Panc1 (cell line): Measurements from ENCODE around the gene EPGN. TPM values are rescaled to one million over a fixed set of nuclear protein-coding genes. Genes with fewer than 3 reads are reported as not detected.
A peak's percentile ranks its signal among the peaks of the same experiment; 100 is the strongest.

Source experiments
- ATAC-seq: fragments of 200-7000 bp; cut with Tn5 transposase; 2 replicates; pipeline ENCODE4 v1.9.1; 2020; ENCODE audit warnings: mild to moderate bottlenecking, moderate library complexity
- BruUV-seq: library from RNA; stranded (reverse); fragments of 400-500 nt; replicated peaks from 2 replicates; lab custom pipeline; 2021; lab: Mats Ljungman, UMichigan
- CTCF ChIA-PET: fragments of 300-600 bp; sonication (Branson Sonifier 250); formaldehyde crosslinking; loops from one replicate; lab custom pipeline; 2022; ENCODE audit warnings: antibody characterized with exemption; lab: Charles Lee
- POLR2A ChIA-PET: fragments of 300-600 bp; sonication (Branson Sonifier 250); formaldehyde crosslinking; loops from one replicate; lab custom pipeline; 2022; ENCODE audit warnings: antibody characterized with exemption; lab: Charles Lee
- DNase-seq: peaks from one replicate; pipeline ENCODE4 v3.0.0-alpha.2; 2010; ENCODE audit warnings: low read depth, low spot score
- H3K27ac ChIP-seq: 2 replicates; pipeline ENCODE4 v1.5.1; 2011; ENCODE audit warnings: mild to moderate bottlenecking, low read length, inconsistent platforms
- H3K27me3 ChIP-seq: fragments of 200-500 bp; sonication (Bioruptor generic); 2 replicates; pipeline ENCODE4 v1.6.0; 2014; ENCODE audit warnings: low read length, inconsistent platforms; ENCODE audit not compliant: control insufficient read depth, insufficient read depth
- H3K36me3 ChIP-seq: fragments of 200-500 bp; sonication (Bioruptor generic); 2 replicates; pipeline ENCODE4 v1.5.1; 2014; ENCODE audit warnings: inconsistent platforms, mild to moderate bottlenecking, low read length, moderate library complexity; ENCODE audit not compliant: control insufficient read depth, insufficient read depth
- H3K4me1 ChIP-seq: 2 replicates; pipeline ENCODE4 v1.5.1; 2011; ENCODE audit warnings: inconsistent platforms, mild to moderate bottlenecking, low read length, moderate library complexity; ENCODE audit not compliant: control insufficient read depth, insufficient read depth
- H3K4me3 ChIP-seq, 2 experiments: 2 replicates each; pipeline ENCODE4 v1.5.1; 2011 to 2012; ENCODE audit warnings: low read depth in 2 of 2, low read length in 2 of 2, mild to moderate bottlenecking in 2 of 2, inconsistent platforms in 1 of 2, moderate library complexity in 1 of 2
- H3K9me3 ChIP-seq: fragments of 200-500 bp; sonication (Bioruptor generic); 2 replicates; pipeline ENCODE4 v1.5.1; 2014; ENCODE audit warnings: low read depth, mild to moderate bottlenecking, inconsistent platforms, low read length, moderate library complexity; ENCODE audit not compliant: control insufficient read depth, insufficient read depth
- SIN3A ChIP-seq: IDR thresholded peaks from 2 replicates; pipeline ENCODE4 v1.6.1; 2012; ENCODE audit warnings: low read depth, mild to moderate bottlenecking, low read length, moderate library complexity, borderline replicate concordance; ENCODE audit not compliant: insufficient read depth
- TCF7L2 ChIP-seq: IDR thresholded peaks from 2 replicates; pipeline ENCODE4 v1.6.1; 2011; ENCODE audit warnings: mild to moderate bottlenecking, low read depth, low read length, inconsistent platforms
- in situ Hi-C: cut with HindIII; loops from 2 replicates; pipeline ENCODE4 v1.10.0; 2016; ENCODE audit warnings: low sequenced_read_pairs, low pct_unique_long_range_greater_than_20kb
- intact Hi-C: fragments of 100-400 bp; cut with micrococcal nuclease; formaldehyde crosslinking; loops from one replicate; pipeline ENCODE4 v1.10.0; 2022; ENCODE audit not compliant: unreplicated experiment
- total RNA-seq: library from RNA; stranded (reverse); gene quantifications from one replicate; pipeline ENCODE4 v1.2.1, GENCODE V29; 2021; ENCODE audit not compliant: unreplicated experiment
- TF ChIP-seq, protein P1 (sequence below), 2 experiments: IDR thresholded peaks; 2 replicates each; pipeline ENCODE4 v1.6.1; 2011 to 2012; ENCODE audit warnings: low read depth in 2 of 2, control low read depth in 1 of 2, low read length in 1 of 2, mild to moderate bottlenecking in 1 of 2, moderate library complexity in 1 of 2; ENCODE audit not compliant: insufficient read depth in 1 of 2
- TF ChIP-seq, protein P2 (sequence below): fragments of 450-650 bp; IDR thresholded peaks from 2 replicates; pipeline ENCODE4 v1.5.1; 2017; ENCODE audit warnings: mild to moderate bottlenecking

EPGN gene
- total RNA-seq, 1 experiment from 2014 or later, result not detected

DNA sequence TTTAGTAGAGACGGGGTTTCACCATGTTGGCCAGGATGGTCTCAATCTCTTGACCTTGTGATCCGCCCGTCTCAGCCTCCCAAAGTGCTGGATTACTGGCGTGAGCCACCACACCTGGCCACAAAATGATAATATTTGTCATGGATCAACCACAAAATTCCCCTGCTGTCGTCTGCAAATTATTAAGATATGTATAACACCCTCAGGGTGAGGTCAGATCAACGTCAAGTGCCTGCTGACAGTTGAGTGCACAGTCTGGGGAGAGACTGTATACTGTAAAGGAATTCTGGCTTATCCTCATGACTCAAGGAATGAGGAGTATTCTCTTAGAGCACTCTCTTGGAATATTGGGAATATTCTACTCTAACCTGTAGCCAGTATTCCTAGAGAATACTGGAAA, 11.2 kb downstream of the EPGN start:
- Histone ChIP-seq H3K36me3 (no peaks in the 10 kb centered on the region), H3K9me3 (no peaks in the 10 kb centered on the region), H3K27ac (no peak overlapping the region), H3K4me1 (no peaks in the 10 kb centered on the region), H3K4me3 (no peak overlapping the region), H3K27me3 (no peaks in the 10 kb centered on the region)
- DNase-seq (no peak), ATAC-seq (no peak)
- POLR2A ChIA-PET, result no interaction called here
- no peak for TF ChIP-seq TCF7L2
- TF ChIP-seq, protein P1, sequence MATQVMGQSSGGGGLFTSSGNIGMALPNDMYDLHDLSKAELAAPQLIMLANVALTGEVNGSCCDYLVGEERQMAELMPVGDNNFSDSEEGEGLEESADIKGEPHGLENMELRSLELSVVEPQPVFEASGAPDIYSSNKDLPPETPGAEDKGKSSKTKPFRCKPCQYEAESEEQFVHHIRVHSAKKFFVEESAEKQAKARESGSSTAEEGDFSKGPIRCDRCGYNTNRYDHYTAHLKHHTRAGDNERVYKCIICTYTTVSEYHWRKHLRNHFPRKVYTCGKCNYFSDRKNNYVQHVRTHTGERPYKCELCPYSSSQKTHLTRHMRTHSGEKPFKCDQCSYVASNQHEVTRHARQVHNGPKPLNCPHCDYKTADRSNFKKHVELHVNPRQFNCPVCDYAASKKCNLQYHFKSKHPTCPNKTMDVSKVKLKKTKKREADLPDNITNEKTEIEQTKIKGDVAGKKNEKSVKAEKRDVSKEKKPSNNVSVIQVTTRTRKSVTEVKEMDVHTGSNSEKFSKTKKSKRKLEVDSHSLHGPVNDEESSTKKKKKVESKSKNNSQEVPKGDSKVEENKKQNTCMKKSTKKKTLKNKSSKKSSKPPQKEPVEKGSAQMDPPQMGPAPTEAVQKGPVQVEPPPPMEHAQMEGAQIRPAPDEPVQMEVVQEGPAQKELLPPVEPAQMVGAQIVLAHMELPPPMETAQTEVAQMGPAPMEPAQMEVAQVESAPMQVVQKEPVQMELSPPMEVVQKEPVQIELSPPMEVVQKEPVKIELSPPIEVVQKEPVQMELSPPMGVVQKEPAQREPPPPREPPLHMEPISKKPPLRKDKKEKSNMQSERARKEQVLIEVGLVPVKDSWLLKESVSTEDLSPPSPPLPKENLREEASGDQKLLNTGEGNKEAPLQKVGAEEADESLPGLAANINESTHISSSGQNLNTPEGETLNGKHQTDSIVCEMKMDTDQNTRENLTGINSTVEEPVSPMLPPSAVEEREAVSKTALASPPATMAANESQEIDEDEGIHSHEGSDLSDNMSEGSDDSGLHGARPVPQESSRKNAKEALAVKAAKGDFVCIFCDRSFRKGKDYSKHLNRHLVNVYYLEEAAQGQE (IDR thresholded peaks at IDR 0.05; ENCODE audit: insufficient read depth in 1 of 2, low read depth in 2 of 2, low read length in 1 of 2), result no peak
- TF ChIP-seq, protein P2, sequence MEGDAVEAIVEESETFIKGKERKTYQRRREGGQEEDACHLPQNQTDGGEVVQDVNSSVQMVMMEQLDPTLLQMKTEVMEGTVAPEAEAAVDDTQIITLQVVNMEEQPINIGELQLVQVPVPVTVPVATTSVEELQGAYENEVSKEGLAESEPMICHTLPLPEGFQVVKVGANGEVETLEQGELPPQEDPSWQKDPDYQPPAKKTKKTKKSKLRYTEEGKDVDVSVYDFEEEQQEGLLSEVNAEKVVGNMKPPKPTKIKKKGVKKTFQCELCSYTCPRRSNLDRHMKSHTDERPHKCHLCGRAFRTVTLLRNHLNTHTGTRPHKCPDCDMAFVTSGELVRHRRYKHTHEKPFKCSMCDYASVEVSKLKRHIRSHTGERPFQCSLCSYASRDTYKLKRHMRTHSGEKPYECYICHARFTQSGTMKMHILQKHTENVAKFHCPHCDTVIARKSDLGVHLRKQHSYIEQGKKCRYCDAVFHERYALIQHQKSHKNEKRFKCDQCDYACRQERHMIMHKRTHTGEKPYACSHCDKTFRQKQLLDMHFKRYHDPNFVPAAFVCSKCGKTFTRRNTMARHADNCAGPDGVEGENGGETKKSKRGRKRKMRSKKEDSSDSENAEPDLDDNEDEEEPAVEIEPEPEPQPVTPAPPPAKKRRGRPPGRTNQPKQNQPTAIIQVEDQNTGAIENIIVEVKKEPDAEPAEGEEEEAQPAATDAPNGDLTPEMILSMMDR, result no peak
- no peak for TF ChIP-seq SIN3A
- intact Hi-C loops, result no loop called here
- in situ Hi-C loops, result no loop called here
- CTCF ChIA-PET, result interaction anchor here (0.8 to 1.4 kb wide), 2 partner anchors 352 to 356 kb away, joined by 3 read pairs; no protein-coding TSS in a partner anchor
- BruUV-seq, result no TSS peak

DNA sequence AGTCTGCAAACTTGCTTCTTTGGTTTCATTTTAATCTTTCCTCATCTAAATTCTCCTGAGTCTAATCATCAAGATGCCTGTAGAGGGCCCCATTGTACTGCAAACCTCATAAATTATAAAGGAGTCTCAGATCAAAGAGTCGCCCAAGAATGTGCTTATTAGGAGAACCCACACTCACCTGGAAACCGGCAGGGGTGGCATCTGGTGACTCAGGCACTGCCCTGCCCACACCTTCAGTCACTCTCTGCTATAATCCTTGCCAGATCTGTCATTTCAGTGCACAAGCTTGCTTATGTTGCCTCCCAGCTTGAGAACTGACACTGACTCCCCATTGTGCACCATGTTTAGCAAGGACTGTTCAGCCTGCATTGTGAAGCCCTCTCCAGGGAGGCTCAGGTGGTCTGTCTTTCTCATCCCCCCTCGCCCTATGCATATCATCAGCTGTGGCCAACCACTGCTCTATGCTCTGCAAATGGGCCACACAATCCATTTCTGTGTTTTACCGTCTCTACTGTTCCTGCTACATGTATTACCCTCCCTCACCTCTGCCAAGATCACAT, 12.4 kb downstream of the EPGN start:
- TF ChIP-seq, protein P1 (IDR thresholded peaks at IDR 0.05; ENCODE audit: insufficient read depth in 1 of 2, low read depth in 2 of 2, low read length in 1 of 2), result no peak
- no peak for TF ChIP-seq SIN3A
- TF ChIP-seq, protein P2, result peak; percentile 66
- TF ChIP-seq TCF7L2, result peak; percentile 70; the same call in 1 of the 2 replicates
- no peaks in the 10 kb centered on the region for H3K9me3 ChIP-seq
- in situ Hi-C loops, result no loop called here
- intact Hi-C loops, result loop anchor here (5.0 kb wide), 1 partner anchor 352 kb away; no protein-coding TSS in a partner anchor
- BruUV-seq, result no TSS peak
- H3K4me1 ChIP-seq, result no peaks in the 10 kb centered on the region
- no peak overlapping the region for H3K4me3 ChIP-seq
- H3K27ac ChIP-seq, result no peak overlapping the region
- ChIA-PET POLR2A (no interaction called here), CTCF (interaction anchor here (0.7 to 0.8 kb wide), 2 partner anchors 57 to 346 kb away, joined by 3 to 7 read pairs; no protein-coding TSS in a partner anchor)
- ATAC-seq (peak; percentile 85), DNase-seq (peak; percentile 56)
- H3K36me3 ChIP-seq, result no peaks in the 10 kb centered on the region
- H3K27me3 ChIP-seq, result no peaks in the 10 kb centered on the region
